Neural cell (in vitro differentiated cells): ENCODE measurements around the gene SLC12A1.

ENCODE experiments used
- EP300 ChIP-seq: fragments of 450-650 bp; conservative IDR thresholded peaks from 2 replicates; pipeline ENCODE4 v1.6.1; 2014; ENCODE audit warnings: antibody characterized with exemption, mild to moderate bottlenecking, moderate library complexity; ENCODE audit not compliant: poor library complexity, severe bottlenecking
- TF ChIP-seq, protein P1 (sequence below): fragments of 450-650 bp; IDR thresholded peaks from 2 replicates; pipeline ENCODE4 v1.5.1; 2014; ENCODE audit warnings: antibody characterized with exemption, mild to moderate bottlenecking, moderate library complexity; ENCODE audit not compliant: poor library complexity, severe bottlenecking

- TF ChIP-seq, protein P1, sequence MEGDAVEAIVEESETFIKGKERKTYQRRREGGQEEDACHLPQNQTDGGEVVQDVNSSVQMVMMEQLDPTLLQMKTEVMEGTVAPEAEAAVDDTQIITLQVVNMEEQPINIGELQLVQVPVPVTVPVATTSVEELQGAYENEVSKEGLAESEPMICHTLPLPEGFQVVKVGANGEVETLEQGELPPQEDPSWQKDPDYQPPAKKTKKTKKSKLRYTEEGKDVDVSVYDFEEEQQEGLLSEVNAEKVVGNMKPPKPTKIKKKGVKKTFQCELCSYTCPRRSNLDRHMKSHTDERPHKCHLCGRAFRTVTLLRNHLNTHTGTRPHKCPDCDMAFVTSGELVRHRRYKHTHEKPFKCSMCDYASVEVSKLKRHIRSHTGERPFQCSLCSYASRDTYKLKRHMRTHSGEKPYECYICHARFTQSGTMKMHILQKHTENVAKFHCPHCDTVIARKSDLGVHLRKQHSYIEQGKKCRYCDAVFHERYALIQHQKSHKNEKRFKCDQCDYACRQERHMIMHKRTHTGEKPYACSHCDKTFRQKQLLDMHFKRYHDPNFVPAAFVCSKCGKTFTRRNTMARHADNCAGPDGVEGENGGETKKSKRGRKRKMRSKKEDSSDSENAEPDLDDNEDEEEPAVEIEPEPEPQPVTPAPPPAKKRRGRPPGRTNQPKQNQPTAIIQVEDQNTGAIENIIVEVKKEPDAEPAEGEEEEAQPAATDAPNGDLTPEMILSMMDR, result no peak
- TF ChIP-seq EP300, result no peak
Measured at GRCh38 chr15:48345516-48345915, 139.4 kb downstream of the SLC12A1 start.
